Measurements from ENCODE around the gene DAP.

DNA sequence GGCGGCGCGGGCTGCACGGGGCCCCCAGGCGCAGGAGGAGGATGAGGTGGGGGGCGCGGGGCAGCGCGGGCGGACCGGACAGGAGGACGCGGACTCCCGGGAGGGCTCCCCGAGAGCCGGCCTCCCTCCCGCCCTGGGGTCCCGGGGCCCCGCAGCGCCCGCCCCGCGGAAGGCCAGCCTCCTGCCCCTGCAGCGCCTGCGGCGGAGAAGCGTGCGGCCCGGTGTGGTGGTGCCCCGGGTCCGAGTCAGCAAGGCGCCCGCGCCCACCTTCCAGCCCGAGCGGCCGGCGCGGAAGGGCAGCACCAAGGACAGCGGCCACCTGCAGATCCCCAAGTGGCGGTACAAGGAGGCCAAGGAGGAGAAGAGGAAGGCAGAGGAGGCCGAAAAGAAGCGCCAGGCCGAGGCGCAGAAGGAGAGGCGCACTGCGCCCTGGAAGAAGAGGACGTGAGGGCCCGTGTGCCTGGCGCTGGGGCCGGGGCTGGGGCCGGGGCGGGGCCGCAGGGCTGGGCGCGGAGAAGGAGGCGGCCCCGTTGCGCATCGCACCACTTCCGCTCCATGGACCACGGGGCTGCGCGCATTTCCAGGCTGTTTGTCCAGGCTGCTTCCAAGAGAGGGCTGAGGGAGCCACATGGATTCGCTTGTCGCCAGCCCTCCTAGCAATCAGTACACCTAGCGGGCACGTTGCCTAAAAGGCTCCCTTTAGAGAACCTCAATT is 111.2 kb downstream of the DAP start:
- TF ChIP-seq, protein P1, sequence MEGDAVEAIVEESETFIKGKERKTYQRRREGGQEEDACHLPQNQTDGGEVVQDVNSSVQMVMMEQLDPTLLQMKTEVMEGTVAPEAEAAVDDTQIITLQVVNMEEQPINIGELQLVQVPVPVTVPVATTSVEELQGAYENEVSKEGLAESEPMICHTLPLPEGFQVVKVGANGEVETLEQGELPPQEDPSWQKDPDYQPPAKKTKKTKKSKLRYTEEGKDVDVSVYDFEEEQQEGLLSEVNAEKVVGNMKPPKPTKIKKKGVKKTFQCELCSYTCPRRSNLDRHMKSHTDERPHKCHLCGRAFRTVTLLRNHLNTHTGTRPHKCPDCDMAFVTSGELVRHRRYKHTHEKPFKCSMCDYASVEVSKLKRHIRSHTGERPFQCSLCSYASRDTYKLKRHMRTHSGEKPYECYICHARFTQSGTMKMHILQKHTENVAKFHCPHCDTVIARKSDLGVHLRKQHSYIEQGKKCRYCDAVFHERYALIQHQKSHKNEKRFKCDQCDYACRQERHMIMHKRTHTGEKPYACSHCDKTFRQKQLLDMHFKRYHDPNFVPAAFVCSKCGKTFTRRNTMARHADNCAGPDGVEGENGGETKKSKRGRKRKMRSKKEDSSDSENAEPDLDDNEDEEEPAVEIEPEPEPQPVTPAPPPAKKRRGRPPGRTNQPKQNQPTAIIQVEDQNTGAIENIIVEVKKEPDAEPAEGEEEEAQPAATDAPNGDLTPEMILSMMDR (IDR thresholded peaks at IDR 0.05; ENCODE audit: borderline replicate concordance, extremely low read depth, low read length, poor library complexity, severe bottlenecking), result no peak
- TF ChIP-seq EZH2 (IDR thresholded peaks at IDR 0.05; ENCODE audit: borderline replicate concordance, low read depth, low read length, severe bottlenecking), result no peak
